Measurements from ENCODE around the gene DNM3. TPM values are rescaled to one million over a fixed set of nuclear protein-coding genes. Genes with fewer than 3 reads are reported as not detected.

Gene DNM3
- total and polyA plus RNA-seq, 2 experiments from 2014 or later = 5.2 to 12.2 TPM

- TF ChIP-seq, protein P1, sequence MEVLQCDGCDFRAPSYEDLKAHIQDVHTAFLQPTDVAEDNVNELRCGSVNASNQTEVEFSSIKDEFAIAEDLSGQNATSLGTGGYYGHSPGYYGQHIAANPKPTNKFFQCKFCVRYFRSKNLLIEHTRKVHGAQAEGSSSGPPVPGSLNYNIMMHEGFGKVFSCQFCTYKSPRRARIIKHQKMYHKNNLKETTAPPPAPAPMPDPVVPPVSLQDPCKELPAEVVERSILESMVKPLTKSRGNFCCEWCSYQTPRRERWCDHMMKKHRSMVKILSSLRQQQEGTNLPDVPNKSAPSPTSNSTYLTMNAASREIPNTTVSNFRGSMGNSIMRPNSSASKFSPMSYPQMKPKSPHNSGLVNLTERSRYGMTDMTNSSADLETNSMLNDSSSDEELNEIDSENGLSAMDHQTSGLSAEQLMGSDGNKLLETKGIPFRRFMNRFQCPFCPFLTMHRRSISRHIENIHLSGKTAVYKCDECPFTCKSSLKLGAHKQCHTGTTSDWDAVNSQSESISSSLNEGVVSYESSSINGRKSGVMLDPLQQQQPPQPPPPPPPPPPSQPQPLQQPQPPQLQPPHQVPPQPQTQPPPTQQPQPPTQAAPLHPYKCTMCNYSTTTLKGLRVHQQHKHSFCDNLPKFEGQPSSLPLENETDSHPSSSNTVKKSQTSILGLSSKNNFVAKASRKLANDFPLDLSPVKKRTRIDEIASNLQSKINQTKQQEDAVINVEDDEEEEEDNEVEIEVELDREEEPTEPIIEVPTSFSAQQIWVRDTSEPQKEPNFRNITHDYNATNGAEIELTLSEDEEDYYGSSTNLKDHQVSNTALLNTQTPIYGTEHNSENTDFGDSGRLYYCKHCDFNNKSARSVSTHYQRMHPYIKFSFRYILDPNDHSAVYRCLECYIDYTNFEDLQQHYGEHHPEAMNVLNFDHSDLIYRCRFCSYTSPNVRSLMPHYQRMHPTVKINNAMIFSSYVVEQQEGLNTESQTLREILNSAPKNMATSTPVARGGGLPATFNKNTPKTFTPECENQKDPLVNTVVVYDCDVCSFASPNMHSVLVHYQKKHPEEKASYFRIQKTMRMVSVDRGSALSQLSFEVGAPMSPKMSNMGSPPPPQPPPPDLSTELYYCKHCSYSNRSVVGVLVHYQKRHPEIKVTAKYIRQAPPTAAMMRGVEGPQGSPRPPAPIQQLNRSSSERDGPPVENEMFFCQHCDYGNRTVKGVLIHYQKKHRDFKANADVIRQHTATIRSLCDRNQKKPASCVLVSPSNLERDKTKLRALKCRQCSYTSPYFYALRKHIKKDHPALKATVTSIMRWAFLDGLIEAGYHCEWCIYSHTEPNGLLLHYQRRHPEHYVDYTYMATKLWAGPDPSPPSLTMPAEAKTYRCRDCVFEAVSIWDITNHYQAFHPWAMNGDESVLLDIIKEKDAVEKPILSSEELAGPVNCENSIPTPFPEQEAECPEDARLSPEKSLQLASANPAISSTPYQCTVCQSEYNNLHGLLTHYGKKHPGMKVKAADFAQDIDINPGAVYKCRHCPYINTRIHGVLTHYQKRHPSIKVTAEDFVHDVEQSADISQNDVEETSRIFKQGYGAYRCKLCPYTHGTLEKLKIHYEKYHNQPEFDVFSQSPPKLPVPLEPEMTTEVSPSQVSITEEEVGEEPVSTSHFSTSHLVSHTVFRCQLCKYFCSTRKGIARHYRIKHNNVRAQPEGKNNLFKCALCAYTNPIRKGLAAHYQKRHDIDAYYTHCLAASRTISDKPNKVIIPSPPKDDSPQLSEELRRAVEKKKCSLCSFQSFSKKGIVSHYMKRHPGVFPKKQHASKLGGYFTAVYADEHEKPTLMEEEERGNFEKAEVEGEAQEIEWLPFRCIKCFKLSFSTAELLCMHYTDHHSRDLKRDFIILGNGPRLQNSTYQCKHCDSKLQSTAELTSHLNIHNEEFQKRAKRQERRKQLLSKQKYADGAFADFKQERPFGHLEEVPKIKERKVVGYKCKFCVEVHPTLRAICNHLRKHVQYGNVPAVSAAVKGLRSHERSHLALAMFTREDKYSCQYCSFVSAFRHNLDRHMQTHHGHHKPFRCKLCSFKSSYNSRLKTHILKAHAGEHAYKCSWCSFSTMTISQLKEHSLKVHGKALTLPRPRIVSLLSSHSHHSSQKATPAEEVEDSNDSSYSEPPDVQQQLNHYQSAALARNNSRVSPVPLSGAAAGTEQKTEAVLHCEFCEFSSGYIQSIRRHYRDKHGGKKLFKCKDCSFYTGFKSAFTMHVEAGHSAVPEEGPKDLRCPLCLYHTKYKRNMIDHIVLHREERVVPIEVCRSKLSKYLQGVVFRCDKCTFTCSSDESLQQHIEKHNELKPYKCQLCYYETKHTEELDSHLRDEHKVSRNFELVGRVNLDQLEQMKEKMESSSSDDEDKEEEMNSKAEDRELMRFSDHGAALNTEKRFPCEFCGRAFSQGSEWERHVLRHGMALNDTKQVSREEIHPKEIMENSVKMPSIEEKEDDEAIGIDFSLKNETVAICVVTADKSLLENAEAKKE (CRISPR knock-in tag; IDR thresholded peaks at IDR 0.05) = no peak
- TF ChIP-seq ZNF331 (CRISPR knock-in tag; IDR thresholded peaks at IDR 0.05; ENCODE audit: low read depth) = no peak
- TF ChIP-seq STAT1 (IDR thresholded peaks at IDR 0.05; ENCODE audit: unreplicated experiment) = no peak
- no peak for TF ChIP-seq ZNF114 (CRISPR knock-in tag; IDR thresholded peaks at IDR 0.05)
- no peak for TF ChIP-seq CREB1 (CRISPR knock-in tag; IDR thresholded peaks at IDR 0.05; ENCODE audit: low read depth)
Measured at GRCh38 chr1:172176206-172176605, 334.9 kb downstream of the DNM3 start (continued).

GRCh38 chr1:172177849-172178248 is 336.6 kb downstream of the DNM3 start:
- H3K36me3 Mint-ChIP-seq (ENCODE audit: low read depth) = no peaks in the 10 kb centered on the region
- ATAC-seq = no peak
- TF ChIP-seq ZNF114 (CRISPR knock-in tag; IDR thresholded peaks at IDR 0.05) (no peak), EZH2phosphoT487 (IDR thresholded peaks at IDR 0.05; ENCODE audit: unreplicated experiment) (no peak), CTCF (conservative IDR thresholded peaks at IDR 0.05; ENCODE audit: low read depth in 2 of 2) (no peak), CREB1 (CRISPR knock-in tag; IDR thresholded peaks at IDR 0.05; ENCODE audit: low read depth) (no peak)
- H3K27ac Mint-ChIP-seq = no peak overlapping the region
- H3K79me2 ChIP-seq (replicated peaks; ENCODE audit: insufficient read depth) = no peaks in the 10 kb centered on the region
- DNase-seq (ENCODE audit: low spot score) = no peak
- no peaks in the 10 kb centered on the region for H3K9me3 Mint-ChIP-seq
- peaks cover 17% of the 10 kb centered on the region; the same call in 1 of the 2 replicates for H3K4me1 ChIP-seq (ENCODE audit: insufficient read depth)
- no peaks in the 10 kb centered on the region for H3F3A ChIP-seq (replicated peaks; ENCODE audit: low read depth)
- H3K27me3 Mint-ChIP-seq (ENCODE audit: insufficient read depth, low read depth, poor library complexity) = no peaks in the 10 kb centered on the region
- no peak overlapping the region for H3K4me2 ChIP-seq
- H3K4me3 Mint-ChIP-seq = no peak overlapping the region
- H3K36me3 ChIP-seq (ENCODE audit: insufficient read depth) = no peaks in the 10 kb centered on the region
- H3K27ac ChIP-seq (ENCODE audit: low read depth) = no peak overlapping the region
- H3K27me3 ChIP-seq (ENCODE audit: insufficient read depth) = no peaks in the 10 kb centered on the region
- peaks cover 13% of the 10 kb centered on the region; the same call in 2 of the 3 replicates for H3K4me1 Mint-ChIP-seq
- no peak overlapping the region for H3K4me3 ChIP-seq
- H2AFZ ChIP-seq = no peak overlapping the region
- H4K20me1 ChIP-seq (replicated peaks; ENCODE audit: insufficient read depth) = no peaks in the 10 kb centered on the region
- no peaks in the 10 kb centered on the region for H3K9me2 ChIP-seq (ENCODE audit: insufficient read depth)
